HepG2 (cell line): Measurements from ENCODE around the gene PLK4. TPM values are rescaled to one million over a fixed set of nuclear protein-coding genes. Genes with fewer than 3 reads are reported as not detected.

Experiments
- BORCS8-MEF2B ChIP-seq: sonication (generic); formaldehyde crosslinking; IDR thresholded peaks from 2 replicates; pipeline ENCODE4 v1.8.0; 2022; ENCODE audit warnings: mild to moderate bottlenecking, missing genetic modification reagents
- ZNF121 ChIP-seq: sonication (generic); formaldehyde crosslinking; IDR thresholded peaks from 2 replicates; pipeline ENCODE4 v1.5.0; 2020; ENCODE audit warnings: mild to moderate bottlenecking, missing genetic modification reagents
- ZNF343 ChIP-seq: sonication (generic); formaldehyde crosslinking; IDR thresholded peaks from 2 replicates; pipeline ENCODE4 v1.4.0; 2020; ENCODE audit warnings: mild to moderate bottlenecking, missing genetic modification reagents
- ZNF564 ChIP-seq: sonication (generic); formaldehyde crosslinking; IDR thresholded peaks from 2 replicates; pipeline ENCODE4 v1.8.1; 2023; ENCODE audit warnings: mild to moderate bottlenecking, missing genetic modification reagents
- ZNF589 ChIP-seq: sonication (generic); formaldehyde crosslinking; conservative IDR thresholded peaks from 2 replicates; pipeline ENCODE4 v1.8.0; 2022; ENCODE audit warnings: mild to moderate bottlenecking, moderate library complexity, missing genetic modification reagents
- ZNF891 ChIP-seq: sonication (generic); formaldehyde crosslinking; IDR thresholded peaks from 2 replicates; pipeline ENCODE4 v1.5.0; 2020; ENCODE audit warnings: mild to moderate bottlenecking, missing genetic modification reagents
- polyA plus RNA-seq, 8 experiments: library from polyadenylated mRNA; depleted of rRNA in 3 of 8; stranded (reverse) in 7 of 8; unstranded in 1 of 8; fragments of >200 nt; fragmentation: Illumina TruSeq in 4 of 8; extraction: Trizol in 4 of 8; gene quantifications; 2 replicates each; pipeline versions ENCODE4 v1.2.1 to v1.2.3, GENCODE V29; 2011 to 2016; ENCODE audit warnings: low read depth in 4 of 8, missing spikeins in 1 of 8, mixed read lengths in 1 of 8; ENCODE audit not compliant: insufficient read depth in 1 of 8
- total RNA-seq, 5 experiments: library from RNA; depleted of rRNA; stranded (reverse); fragments of >200 nt; fragmentation: Illumina TruSeq; extraction: Trizol; gene quantifications; 2 replicates each; pipeline ENCODE4 v1.2.3, GENCODE V29; 2016; ENCODE audit warnings: low read depth in 1 of 5
- TF ChIP-seq, protein P1 (sequence below): sonication (generic); formaldehyde crosslinking; IDR thresholded peaks from 2 replicates; pipeline ENCODE4 v1.4.0; 2020; ENCODE audit warnings: mild to moderate bottlenecking, missing genetic modification reagents
- TF ChIP-seq, protein P2 (sequence below): sonication (generic); formaldehyde crosslinking; conservative IDR thresholded peaks from 2 replicates; pipeline ENCODE4 v1.4.0; 2020; ENCODE audit warnings: missing genetic modification reagents
- TF ChIP-seq, protein P3 (sequence below): IDR thresholded peaks from 2 replicates; pipeline ENCODE4 v1.4.0; 2020; ENCODE audit warnings: mild to moderate bottlenecking, missing genetic modification reagents
- TF ChIP-seq, protein P4 (sequence below): sonication (generic); formaldehyde crosslinking; IDR thresholded peaks from 2 replicates; pipeline ENCODE4 v1.5.1; 2020; ENCODE audit warnings: missing genetic modification reagents, mild to moderate bottlenecking, borderline replicate concordance
- TF ChIP-seq, protein P5 (sequence below): IDR thresholded peaks from 2 replicates; pipeline ENCODE4 v1.6.1; 2016; ENCODE audit warnings: mild to moderate bottlenecking, missing biosample characterization, missing genetic modification reagents

Gene PLK4
- total and polyA plus RNA-seq, 2 of the 13 experiments (the other 11 are each of a cell fraction or from before 2014, with no cell fraction given), result 22.4 to 46.1 TPM

DNA sequence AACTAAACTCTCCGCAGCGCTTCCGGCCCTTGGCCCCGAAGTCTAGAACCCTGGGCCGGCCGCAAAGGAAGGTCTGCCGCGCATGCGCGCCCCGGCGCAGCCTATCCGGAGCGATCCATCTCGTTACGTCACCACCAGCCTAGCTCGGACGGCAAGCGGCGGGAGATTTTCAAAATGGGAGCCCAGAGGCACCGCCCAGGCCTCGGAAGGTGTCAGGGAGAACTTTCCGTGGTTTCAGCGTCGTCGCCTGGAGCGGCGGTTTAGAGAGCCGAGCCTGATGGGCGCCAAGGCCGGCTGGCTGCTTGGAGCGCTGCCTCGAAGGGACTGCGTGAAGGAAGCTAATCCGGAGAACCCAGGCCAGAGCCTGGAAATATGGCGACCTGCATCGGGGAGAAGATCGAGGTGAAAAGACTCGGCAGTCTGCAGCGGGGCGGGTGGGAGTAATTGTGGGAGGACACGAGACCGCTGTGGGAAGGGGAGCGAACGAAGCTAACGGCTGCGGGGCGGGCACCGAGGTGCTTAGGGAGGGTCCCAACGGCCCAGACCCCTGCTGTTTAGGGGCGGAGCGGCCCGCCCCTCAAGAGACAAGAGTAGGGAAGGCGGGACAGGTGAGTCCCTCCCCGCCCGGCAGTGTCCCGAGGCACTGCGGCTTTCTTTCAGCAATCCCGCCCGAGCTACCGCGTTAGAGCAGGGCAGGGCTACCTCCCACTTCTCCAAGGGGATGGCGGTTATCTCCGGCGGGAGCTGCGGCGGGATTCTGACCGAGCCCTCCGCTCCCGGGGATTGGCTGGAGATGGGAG lies at the start of gene PLK4 (continued):
- TF ChIP-seq, protein P1, sequence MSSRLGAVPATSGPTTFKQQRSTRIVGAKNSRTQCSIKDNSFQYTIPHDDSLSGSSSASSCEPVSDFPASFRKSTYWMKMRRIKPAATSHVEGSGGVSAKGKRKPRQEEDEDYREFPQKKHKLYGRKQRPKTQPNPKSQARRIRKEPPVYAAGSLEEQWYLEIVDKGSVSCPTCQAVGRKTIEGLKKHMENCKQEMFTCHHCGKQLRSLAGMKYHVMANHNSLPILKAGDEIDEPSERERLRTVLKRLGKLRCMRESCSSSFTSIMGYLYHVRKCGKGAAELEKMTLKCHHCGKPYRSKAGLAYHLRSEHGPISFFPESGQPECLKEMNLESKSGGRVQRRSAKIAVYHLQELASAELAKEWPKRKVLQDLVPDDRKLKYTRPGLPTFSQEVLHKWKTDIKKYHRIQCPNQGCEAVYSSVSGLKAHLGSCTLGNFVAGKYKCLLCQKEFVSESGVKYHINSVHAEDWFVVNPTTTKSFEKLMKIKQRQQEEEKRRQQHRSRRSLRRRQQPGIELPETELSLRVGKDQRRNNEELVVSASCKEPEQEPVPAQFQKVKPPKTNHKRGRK, result no peak
- TF ChIP-seq ZNF589 (CRISPR knock-in tag) (no peak), BORCS8-MEF2B (peak; percentile 92; the same call in 1 of the 2 replicates), ZNF564 (CRISPR knock-in tag) (peak; percentile 67; the same call in 1 of the 2 replicates), ZNF121 (CRISPR knock-in tag) (peak; percentile 95), ZNF343 (CRISPR knock-in tag) (0 out of 2 replicates have a peak, but pooled peaks have one; percentile 14), ZNF891 (0 out of 2 replicates have a peak, but pooled peaks have one; percentile 51)
- TF ChIP-seq, protein P2, sequence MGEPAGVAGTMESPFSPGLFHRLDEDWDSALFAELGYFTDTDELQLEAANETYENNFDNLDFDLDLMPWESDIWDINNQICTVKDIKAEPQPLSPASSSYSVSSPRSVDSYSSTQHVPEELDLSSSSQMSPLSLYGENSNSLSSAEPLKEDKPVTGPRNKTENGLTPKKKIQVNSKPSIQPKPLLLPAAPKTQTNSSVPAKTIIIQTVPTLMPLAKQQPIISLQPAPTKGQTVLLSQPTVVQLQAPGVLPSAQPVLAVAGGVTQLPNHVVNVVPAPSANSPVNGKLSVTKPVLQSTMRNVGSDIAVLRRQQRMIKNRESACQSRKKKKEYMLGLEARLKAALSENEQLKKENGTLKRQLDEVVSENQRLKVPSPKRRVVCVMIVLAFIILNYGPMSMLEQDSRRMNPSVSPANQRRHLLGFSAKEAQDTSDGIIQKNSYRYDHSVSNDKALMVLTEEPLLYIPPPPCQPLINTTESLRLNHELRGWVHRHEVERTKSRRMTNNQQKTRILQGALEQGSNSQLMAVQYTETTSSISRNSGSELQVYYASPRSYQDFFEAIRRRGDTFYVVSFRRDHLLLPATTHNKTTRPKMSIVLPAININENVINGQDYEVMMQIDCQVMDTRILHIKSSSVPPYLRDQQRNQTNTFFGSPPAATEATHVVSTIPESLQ (CRISPR knock-in tag), result no peak
- TF ChIP-seq, protein P3, sequence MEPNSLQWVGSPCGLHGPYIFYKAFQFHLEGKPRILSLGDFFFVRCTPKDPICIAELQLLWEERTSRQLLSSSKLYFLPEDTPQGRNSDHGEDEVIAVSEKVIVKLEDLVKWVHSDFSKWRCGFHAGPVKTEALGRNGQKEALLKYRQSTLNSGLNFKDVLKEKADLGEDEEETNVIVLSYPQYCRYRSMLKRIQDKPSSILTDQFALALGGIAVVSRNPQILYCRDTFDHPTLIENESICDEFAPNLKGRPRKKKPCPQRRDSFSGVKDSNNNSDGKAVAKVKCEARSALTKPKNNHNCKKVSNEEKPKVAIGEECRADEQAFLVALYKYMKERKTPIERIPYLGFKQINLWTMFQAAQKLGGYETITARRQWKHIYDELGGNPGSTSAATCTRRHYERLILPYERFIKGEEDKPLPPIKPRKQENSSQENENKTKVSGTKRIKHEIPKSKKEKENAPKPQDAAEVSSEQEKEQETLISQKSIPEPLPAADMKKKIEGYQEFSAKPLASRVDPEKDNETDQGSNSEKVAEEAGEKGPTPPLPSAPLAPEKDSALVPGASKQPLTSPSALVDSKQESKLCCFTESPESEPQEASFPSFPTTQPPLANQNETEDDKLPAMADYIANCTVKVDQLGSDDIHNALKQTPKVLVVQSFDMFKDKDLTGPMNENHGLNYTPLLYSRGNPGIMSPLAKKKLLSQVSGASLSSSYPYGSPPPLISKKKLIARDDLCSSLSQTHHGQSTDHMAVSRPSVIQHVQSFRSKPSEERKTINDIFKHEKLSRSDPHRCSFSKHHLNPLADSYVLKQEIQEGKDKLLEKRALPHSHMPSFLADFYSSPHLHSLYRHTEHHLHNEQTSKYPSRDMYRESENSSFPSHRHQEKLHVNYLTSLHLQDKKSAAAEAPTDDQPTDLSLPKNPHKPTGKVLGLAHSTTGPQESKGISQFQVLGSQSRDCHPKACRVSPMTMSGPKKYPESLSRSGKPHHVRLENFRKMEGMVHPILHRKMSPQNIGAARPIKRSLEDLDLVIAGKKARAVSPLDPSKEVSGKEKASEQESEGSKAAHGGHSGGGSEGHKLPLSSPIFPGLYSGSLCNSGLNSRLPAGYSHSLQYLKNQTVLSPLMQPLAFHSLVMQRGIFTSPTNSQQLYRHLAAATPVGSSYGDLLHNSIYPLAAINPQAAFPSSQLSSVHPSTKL (CRISPR knock-in tag), result 0 out of 2 replicates have a peak, but pooled peaks have one; percentile 17
- TF ChIP-seq, protein P4, sequence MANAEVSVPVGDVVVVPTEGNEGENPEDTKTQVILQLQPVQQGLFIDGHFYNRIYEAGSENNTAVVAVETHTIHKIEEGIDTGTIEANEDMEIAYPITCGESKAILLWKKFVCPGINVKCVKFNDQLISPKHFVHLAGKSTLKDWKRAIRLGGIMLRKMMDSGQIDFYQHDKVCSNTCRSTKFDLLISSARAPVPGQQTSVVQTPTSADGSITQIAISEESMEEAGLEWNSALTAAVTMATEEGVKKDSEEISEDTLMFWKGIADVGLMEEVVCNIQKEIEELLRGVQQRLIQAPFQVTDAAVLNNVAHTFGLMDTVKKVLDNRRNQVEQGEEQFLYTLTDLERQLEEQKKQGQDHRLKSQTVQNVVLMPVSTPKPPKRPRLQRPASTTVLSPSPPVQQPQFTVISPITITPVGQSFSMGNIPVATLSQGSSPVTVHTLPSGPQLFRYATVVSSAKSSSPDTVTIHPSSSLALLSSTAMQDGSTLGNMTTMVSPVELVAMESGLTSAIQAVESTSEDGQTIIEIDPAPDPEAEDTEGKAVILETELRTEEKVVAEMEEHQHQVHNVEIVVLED, result peak; percentile 42; the same call in 1 of the 2 replicates
- TF ChIP-seq, protein P5, sequence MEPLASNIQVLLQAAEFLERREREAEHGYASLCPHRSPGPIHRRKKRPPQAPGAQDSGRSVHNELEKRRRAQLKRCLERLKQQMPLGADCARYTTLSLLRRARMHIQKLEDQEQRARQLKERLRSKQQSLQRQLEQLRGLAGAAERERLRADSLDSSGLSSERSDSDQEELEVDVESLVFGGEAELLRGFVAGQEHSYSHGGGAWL, result peak; percentile 39; the same call in 1 of the 2 replicates
